ENCODE data around the gene ERAS. TPM values are rescaled to one million over a fixed set of nuclear protein-coding genes. Genes with fewer than 3 reads are reported as not detected.

Gene ERAS
- total RNA-seq, 1 experiment from 2014 or later, result not detected

- no peaks in the 10 kb centered on the region for H3K27me3 ChIP-seq (replicated peaks; ENCODE audit: insufficient read depth, low read depth, low read length, poor library complexity)
- no peak for TF ChIP-seq CTCF (conservative IDR thresholded peaks at IDR 0.05; ENCODE audit: low read depth, low read length)
- TF ChIP-seq EZH2 (IDR thresholded peaks at IDR 0.05; ENCODE audit: borderline replicate concordance, low read depth, low read length, poor library complexity, severe bottlenecking), result no peak
- no peak overlapping the region for H3K27ac ChIP-seq (ENCODE audit: low read depth, low read length, poor library complexity, severe bottlenecking)
- no peaks in the 10 kb centered on the region for H3K9me3 ChIP-seq (ENCODE audit: low read depth, low read length, poor library complexity, severe bottlenecking)
- no peak for DNase-seq (ENCODE audit: low spot score)
- no TSS peak for BruUV-seq (replicated peaks)
- H3K4me1 ChIP-seq (ENCODE audit: insufficient read depth, low read length, poor library complexity, severe bottlenecking), result no peaks in the 10 kb centered on the region
- POLR2A ChIA-PET (ENCODE audit: low non-redundant PET), result no interaction called here
- H3K4me3 ChIP-seq (ENCODE audit: low read depth, low read length, poor library complexity, severe bottlenecking), result no peak overlapping the region
- CTCF ChIA-PET, result no interaction called here
- intact Hi-C loops (cut with micrococcal nuclease; ENCODE audit: unreplicated experiment), result no loop called here
- H3K36me3 ChIP-seq (ENCODE audit: insufficient read depth, low read length, poor library complexity, severe bottlenecking), result no peaks in the 10 kb centered on the region
Measured at GRCh38 chrX:48831136-48831908, 5.0 kb downstream of the ERAS start.

- BruUV-seq (replicated peaks), result no TSS peak
- ChIA-PET CTCF (no interaction called here), POLR2A (ENCODE audit: low non-redundant PET) (no interaction called here)
- no peak for TF ChIP-seq EZH2 (IDR thresholded peaks at IDR 0.05; ENCODE audit: borderline replicate concordance, low read depth, low read length, poor library complexity, severe bottlenecking)
- no peak for TF ChIP-seq CTCF (conservative IDR thresholded peaks at IDR 0.05; ENCODE audit: low read depth, low read length)
- Histone ChIP-seq H3K9me3 (ENCODE audit: low read depth, low read length, poor library complexity, severe bottlenecking) (no peaks in the 10 kb centered on the region), H3K4me3 (ENCODE audit: low read depth, low read length, poor library complexity, severe bottlenecking) (no peak overlapping the region), H3K27ac (ENCODE audit: low read depth, low read length, poor library complexity, severe bottlenecking) (no peak overlapping the region), H3K27me3 (replicated peaks; ENCODE audit: insufficient read depth, low read depth, low read length, poor library complexity) (no peaks in the 10 kb centered on the region), H3K36me3 (ENCODE audit: insufficient read depth, low read length, poor library complexity, severe bottlenecking) (no peaks in the 10 kb centered on the region), H3K4me1 (ENCODE audit: insufficient read depth, low read length, poor library complexity, severe bottlenecking) (no peaks in the 10 kb centered on the region)
- intact Hi-C loops (cut with micrococcal nuclease; ENCODE audit: unreplicated experiment), result no loop called here
- no peak for DNase-seq (ENCODE audit: low spot score)
Measured at GRCh38 chrX:48831909-48832291, 5.6 kb downstream of the ERAS start.

GRCh38 chrX:48833542-48834138 is 7.3 kb downstream of the ERAS start:
- no TSS peak for BruUV-seq (replicated peaks)
- intact Hi-C loops (cut with micrococcal nuclease; ENCODE audit: unreplicated experiment), result no loop called here
- Histone ChIP-seq H3K27ac (ENCODE audit: low read depth, low read length, poor library complexity, severe bottlenecking) (no peak overlapping the region), H3K4me3 (ENCODE audit: low read depth, low read length, poor library complexity, severe bottlenecking) (no peak overlapping the region), H3K36me3 (ENCODE audit: insufficient read depth, low read length, poor library complexity, severe bottlenecking) (no peaks in the 10 kb centered on the region), H3K9me3 (ENCODE audit: low read depth, low read length, poor library complexity, severe bottlenecking) (no peaks in the 10 kb centered on the region), H3K27me3 (replicated peaks; ENCODE audit: insufficient read depth, low read depth, low read length, poor library complexity) (no peaks in the 10 kb centered on the region), H3K4me1 (ENCODE audit: insufficient read depth, low read length, poor library complexity, severe bottlenecking) (no peaks in the 10 kb centered on the region)
- no peak for DNase-seq (ENCODE audit: low spot score)
- CTCF ChIA-PET, result no interaction called here
- TF ChIP-seq CTCF (conservative IDR thresholded peaks at IDR 0.05; ENCODE audit: low read depth, low read length), result 0 out of 2 replicates have a peak, but pooled peaks have one; percentile 16
- TF ChIP-seq EZH2 (IDR thresholded peaks at IDR 0.05; ENCODE audit: borderline replicate concordance, low read depth, low read length, poor library complexity, severe bottlenecking), result no peak
- POLR2A ChIA-PET (ENCODE audit: low non-redundant PET), result no interaction called here

All from A673 (cell line).